ENCODE measurements around the gene FHDC1.

The FHDC1 gene

DNA sequence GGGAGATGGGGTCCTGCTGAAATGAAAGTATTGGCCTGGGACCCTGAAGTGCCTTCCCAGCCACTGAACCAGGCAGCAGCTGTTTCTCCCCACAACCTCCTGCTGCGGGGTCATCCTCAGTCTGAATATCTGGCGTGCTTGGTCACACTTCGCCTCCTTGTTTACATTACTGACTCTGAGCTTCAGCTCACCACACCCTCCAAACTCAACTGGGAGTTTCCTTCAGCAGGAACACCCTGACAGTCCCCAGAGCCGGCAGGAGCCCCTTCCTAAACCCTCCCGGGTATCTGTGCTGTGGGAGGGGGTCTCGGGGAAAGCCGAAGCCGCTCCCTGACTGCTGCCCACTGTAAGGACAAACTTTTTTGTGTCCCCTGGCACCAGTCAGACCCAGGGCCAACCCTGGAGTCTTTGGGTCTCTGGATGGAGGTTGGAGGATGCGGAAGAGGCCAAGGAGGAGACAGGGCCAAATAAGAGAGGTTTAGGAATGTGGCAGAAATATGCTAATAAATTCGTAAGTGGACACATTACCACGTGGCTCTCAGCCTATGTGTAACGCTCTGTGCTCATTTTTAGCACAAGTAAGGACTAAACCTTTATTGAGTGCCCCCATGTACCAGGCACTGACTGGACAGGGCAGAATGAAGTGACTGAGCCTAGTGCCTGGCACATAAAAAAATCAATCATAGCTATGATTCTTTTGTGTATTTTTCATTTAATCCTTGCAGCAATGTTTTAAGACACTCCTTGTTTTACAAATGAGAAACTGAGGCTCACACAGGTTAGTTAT, 20.7 kb downstream of the FHDC1 start:
- no peak for FAIRE-seq

GRCh38 chr4:152957437-152958171, 21.5 kb downstream of the FHDC1 start:
- DNase-seq (ENCODE audit: low spot score) = no peak
- FAIRE-seq = no peak

More for the DNA sequence above, 20.7 kb downstream of the FHDC1 start:
- DNase-seq (ENCODE audit: low spot score) = no peak

GRCh38 chr4:152959080-152959479, 23.0 kb downstream of the FHDC1 start:
- no peak for FAIRE-seq
- DNase-seq (ENCODE audit: low spot score) = no peak

GRCh38 chr4:152960082-152960481, 24.0 kb downstream of the FHDC1 start:
- DNase-seq (ENCODE audit: low spot score) (no peak), FAIRE-seq (no peak)

GRCh38 chr4:152961014-152961772, 25.1 kb downstream of the FHDC1 start:
- DNase-seq (ENCODE audit: low spot score) = no peak
- no peak for FAIRE-seq

DNA sequence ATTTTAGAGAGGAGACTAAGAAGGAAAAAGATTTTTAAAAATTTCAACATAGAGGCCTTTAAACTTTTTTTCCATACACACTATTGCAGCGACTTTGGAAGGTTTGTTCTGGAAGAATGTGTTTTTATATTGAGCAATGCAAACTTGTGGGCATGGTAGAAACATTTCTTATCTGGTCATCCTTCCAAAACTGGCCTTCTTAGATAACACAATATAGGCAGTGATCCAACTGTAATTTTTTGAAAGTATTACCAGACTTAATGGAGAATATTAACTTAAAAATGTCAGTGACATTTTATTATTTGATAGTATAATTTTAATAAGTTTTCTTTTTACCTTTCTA, 25.6 kb downstream of the FHDC1 start:
- FAIRE-seq = no peak
- no peak for DNase-seq (ENCODE audit: low spot score)

DNA sequence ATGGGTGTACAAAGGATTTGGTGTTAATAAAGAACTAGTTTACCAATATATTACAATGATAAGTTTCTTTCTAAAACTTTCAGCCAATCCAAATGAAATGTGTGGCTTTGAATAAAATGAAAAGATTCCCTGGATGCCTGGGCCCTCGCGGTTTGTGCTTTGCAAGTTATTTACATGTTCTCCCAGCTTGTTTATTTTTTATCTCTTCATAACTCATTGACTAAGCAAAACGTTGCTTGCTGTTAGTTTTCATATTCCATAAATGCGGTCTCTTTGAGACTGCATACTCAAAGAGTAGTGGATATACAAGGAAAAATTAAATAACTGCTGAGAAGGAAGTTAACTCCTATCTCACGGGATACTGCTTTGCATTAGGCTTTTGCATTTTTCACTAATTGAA, 26.0 kb downstream of the FHDC1 start:
- DNase-seq (ENCODE audit: low spot score) = no peak
- FAIRE-seq = no peak

- DNase-seq (ENCODE audit: low spot score) = no peak
- FAIRE-seq = no peak
Measured at GRCh38 chr4:152964335-152964734, 28.2 kb downstream of the FHDC1 start.

- no peak for FAIRE-seq
Measured at GRCh38 chr4:152965611-152966010, 29.5 kb downstream of the FHDC1 start.

GRCh38 chr4:152967907-152968306, 31.8 kb downstream of the FHDC1 start:
- FAIRE-seq (no peak), DNase-seq (ENCODE audit: low spot score) (no peak)

More at GRCh38 chr4:152965611-152966010, 29.5 kb downstream of the FHDC1 start:
- DNase-seq (ENCODE audit: low spot score) = no peak

- FAIRE-seq (no peak), DNase-seq (ENCODE audit: low spot score) (no peak)
Measured at GRCh38 chr4:152968806-152969394, 32.8 kb downstream of the FHDC1 start.

- DNase-seq (ENCODE audit: low spot score) (no peak), FAIRE-seq (no peak)
Measured at GRCh38 chr4:152970102-152970820, 34.1 kb downstream of the FHDC1 start.

DNA sequence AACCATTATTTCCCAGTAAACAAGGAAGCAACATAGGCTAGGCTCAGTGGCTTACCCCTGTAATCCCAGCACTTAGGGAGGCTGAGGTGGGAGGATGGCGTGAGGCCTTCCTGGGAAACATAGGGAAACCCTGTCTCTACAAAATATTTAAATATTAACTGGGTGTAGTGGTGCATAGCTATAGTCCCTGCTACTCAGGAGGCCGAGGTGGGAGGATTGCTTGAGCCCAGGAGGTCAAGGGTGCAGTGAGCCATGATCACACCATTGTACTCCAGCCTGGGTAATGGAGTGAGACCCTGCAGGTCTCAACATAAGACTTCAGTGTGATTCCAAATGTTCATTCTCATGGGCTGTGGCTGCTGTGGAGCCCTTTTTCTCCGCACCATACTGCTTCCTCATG, 34.9 kb downstream of the FHDC1 start:
- FAIRE-seq (no peak), DNase-seq (ENCODE audit: low spot score) (no peak)

DNA sequence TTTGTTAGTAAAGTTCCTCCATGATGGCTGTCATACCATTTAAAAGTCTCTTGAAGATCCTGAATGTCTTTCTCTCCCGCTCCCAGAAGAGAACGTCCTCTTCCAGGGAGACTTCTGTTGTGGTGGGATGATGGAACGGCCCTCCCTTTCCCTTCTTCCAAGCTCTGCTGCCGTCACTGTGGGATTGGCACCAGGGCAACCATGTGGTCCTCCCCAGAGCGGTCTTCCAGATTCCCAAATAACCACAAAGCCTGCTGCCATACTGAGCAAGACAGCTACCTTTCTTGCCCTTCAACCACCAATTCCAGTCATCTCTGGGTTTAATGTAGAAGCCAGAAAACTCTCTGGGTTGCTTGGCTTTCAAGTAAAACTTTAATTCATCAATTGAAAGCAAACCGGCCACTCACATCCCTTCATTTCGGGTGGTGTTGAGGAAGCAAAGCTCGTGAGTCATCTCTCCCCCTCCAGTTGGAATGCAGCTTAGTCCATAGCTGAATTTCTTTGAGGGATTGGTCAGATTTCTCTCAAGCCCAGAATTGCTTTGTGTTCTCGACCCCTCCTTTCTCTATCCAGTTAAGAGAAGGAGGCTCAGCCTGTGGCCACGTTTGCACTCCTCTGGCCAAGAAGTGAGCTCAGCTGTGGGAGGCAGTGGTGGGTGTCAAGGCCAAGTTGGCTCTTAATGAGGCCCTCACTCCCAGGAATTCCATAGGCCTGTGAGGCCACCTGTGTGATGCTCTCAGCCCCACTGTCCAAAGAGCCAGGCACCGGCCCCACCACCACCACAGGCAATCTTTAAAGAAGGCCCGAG, 36.9 kb downstream of the FHDC1 start:
- DNase-seq (ENCODE audit: low spot score) = peak; percentile 80
- no peak for FAIRE-seq

GRCh38 chr4:152973629-152974467, 37.7 kb downstream of the FHDC1 start:
- DNase-seq (ENCODE audit: low spot score) = no peak
- no peak for FAIRE-seq

- DNase-seq (ENCODE audit: low spot score) (no peak), FAIRE-seq (no peak)
Measured at GRCh38 chr4:152974468-152975379, 38.6 kb downstream of the FHDC1 start.

DNA sequence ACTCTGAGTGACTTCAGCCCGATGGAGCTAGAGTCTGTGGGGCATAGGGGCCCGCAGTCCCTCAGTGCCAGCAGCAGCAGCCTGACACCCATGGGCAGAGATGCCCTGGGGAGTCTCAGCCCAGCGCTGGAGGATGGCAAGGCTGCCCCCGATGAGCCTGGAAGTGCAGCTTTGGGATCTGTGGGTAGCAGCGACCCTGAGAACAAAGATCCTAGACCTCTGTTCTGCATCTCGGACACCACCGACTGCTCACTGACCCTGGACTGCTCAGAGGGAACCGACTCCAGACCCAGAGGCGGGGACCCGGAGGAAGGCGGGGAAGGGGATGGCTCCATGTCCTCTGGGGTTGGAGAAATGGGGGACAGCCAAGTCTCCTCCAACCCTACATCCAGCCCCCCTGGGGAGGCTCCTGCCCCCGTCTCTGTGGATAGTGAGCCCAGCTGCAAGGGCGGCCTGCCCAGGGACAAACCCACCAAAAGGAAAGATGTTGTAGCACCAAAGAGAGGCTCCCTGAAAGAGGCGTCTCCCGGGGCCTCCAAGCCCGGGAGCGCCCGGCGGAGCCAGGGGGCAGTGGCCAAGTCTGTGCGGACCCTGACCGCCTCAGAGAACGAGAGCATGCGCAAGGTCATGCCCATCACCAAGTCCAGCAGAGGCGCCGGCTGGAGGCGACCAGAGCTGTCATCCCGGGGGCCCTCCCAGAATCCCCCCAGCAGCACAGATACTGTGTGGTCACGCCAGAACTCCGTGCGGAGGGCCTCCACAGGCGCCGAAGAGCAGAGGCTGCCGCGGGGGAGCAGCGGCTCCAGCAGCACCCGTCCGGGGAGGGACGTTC, 39.5 kb downstream of the FHDC1 start:
- FAIRE-seq (no peak), DNase-seq (ENCODE audit: low spot score) (no peak)
